AG10803 (cell line): ENCODE results near the gene CELF2.

Experiments used
- DNase-seq: peaks from one replicate; pipeline ENCODE4 v3.0.0; 2010; ENCODE audit warnings: low read depth
- H3K4me3 ChIP-seq: 2 replicates; pipeline ENCODE4 v1.5.1; 2011; ENCODE audit warnings: mild to moderate bottlenecking, low read length, control low read depth
- CTCF ChIP-seq: conservative IDR thresholded peaks from 2 replicates; pipeline ENCODE4 v1.5.1; 2011; ENCODE audit warnings: mild to moderate bottlenecking, low read length, control low read depth, inconsistent platforms

Gene CELF2

GRCh38 chr10:11303361-11304170, 285.9 kb downstream of the CELF2 start:
- TF ChIP-seq CTCF = no peak
- no peak for DNase-seq
- no peak overlapping the region for H3K4me3 ChIP-seq

- no peak for DNase-seq
- H3K4me3 ChIP-seq = no peak overlapping the region
- TF ChIP-seq CTCF = no peak
Observed at GRCh38 chr10:11304906-11305585, 287.4 kb downstream of the CELF2 start.

- H3K4me3 ChIP-seq = no peak overlapping the region
- no peak for DNase-seq
- no peak for TF ChIP-seq CTCF
Observed at GRCh38 chr10:11305825-11306593, 288.3 kb downstream of the CELF2 start.

- no peak for TF ChIP-seq CTCF
- no peak for DNase-seq
- no peak overlapping the region for H3K4me3 ChIP-seq
Observed at GRCh38 chr10:11307004-11307403, 289.3 kb downstream of the CELF2 start.

GRCh38 chr10:11307937-11308336, 290.3 kb downstream of the CELF2 start:
- no peak for DNase-seq
- H3K4me3 ChIP-seq = no peak overlapping the region
- no peak for TF ChIP-seq CTCF

GRCh38 chr10:11311027-11311426, 293.4 kb downstream of the CELF2 start:
- no peak for TF ChIP-seq CTCF
- no peak overlapping the region for H3K4me3 ChIP-seq
- DNase-seq = no peak
